Fibroblast of lung (primary cell): ENCODE data around the gene TLCD1. TPM values are rescaled to one million over a fixed set of nuclear protein-coding genes. Genes with fewer than 3 reads are reported as not detected.

ENCODE experiments used
- DNase-seq, 2 donors: peaks; one replicate each; pipeline versions ENCODE4 v3.0.0 to v3.0.0-alpha.2; 2010; ENCODE audit warnings: low read depth in 2 of 2
- H2AFZ ChIP-seq: 2 replicates; pipeline ENCODE4 v1.5.1; 2012; ENCODE audit warnings: low read length, control low read depth, inconsistent platforms
- H3K27ac ChIP-seq: 2 replicates; pipeline ENCODE4 v1.5.1; 2011; ENCODE audit warnings: low read length, control low read depth; ENCODE audit not compliant: insufficient read depth
- H3K27me3 ChIP-seq: 2 replicates; pipeline ENCODE4 v1.5.1; 2011; ENCODE audit warnings: mild to moderate bottlenecking, low read length; ENCODE audit not compliant: control insufficient read depth, insufficient read depth
- H3K36me3 ChIP-seq: 2 replicates; pipeline ENCODE4 v1.5.1; 2011; ENCODE audit warnings: low read length; ENCODE audit not compliant: control insufficient read depth, insufficient read depth
- H3K4me1 ChIP-seq: 2 replicates; pipeline ENCODE4 v1.5.1; 2011; ENCODE audit warnings: low read length; ENCODE audit not compliant: control insufficient read depth, insufficient read depth; ENCODE audit errors: extremely low read depth
- H3K4me2 ChIP-seq: 2 replicates; pipeline ENCODE4 v1.5.1; 2011; ENCODE audit warnings: low read length, control low read depth; ENCODE audit not compliant: insufficient read depth; ENCODE audit errors: extremely low read depth
- H3K4me3 ChIP-seq, 4 experiments: fragments of 200-600 bp in 1 of 4; sonication (generic) in 1 of 4; replicated peaks in 1 of 4; 2 replicates each; pipeline ENCODE4 v1.5.1; 2011 to 2016; ENCODE audit warnings: low read length in 4 of 4, low read depth in 3 of 4, mild to moderate bottlenecking in 3 of 4, control low read depth in 2 of 4, inconsistent platforms in 1 of 4, mixed read lengths in 1 of 4; ENCODE audit not compliant: insufficient read depth in 1 of 4; ENCODE audit errors: control extremely low read depth in 1 of 4
- H3K79me2 ChIP-seq: 2 replicates; pipeline ENCODE4 v1.5.1; 2012; ENCODE audit warnings: mild to moderate bottlenecking, low read length, inconsistent platforms; ENCODE audit not compliant: control insufficient read depth, insufficient read depth
- H3K9ac ChIP-seq: 2 replicates; pipeline ENCODE4 v1.5.1; 2011; ENCODE audit warnings: mild to moderate bottlenecking, low read length, control low read depth; ENCODE audit not compliant: insufficient read depth
- H3K9me3 ChIP-seq: 2 replicates; pipeline ENCODE4 v1.5.1; 2012; ENCODE audit warnings: low read depth, low read length; ENCODE audit not compliant: control insufficient read depth, insufficient read depth
- H4K20me1 ChIP-seq: 2 replicates; pipeline ENCODE4 v1.5.1; 2011; ENCODE audit warnings: low read length; ENCODE audit not compliant: control insufficient read depth, insufficient read depth; ENCODE audit errors: extremely low read depth
- CTCF ChIP-seq, 2 donors: IDR thresholded peaks in 1 of 2; conservative IDR thresholded peaks in 1 of 2; 1 replicate in 1 of 2; 2 replicates in 1 of 2; pipeline ENCODE4 v1.5.1; 2011 to 2012; ENCODE audit warnings: low read length in 2 of 2, control low read depth in 1 of 2, inconsistent platforms in 1 of 2, low read depth in 1 of 2, mild to moderate bottlenecking in 1 of 2
- EZH2 ChIP-seq: IDR thresholded peaks from 2 replicates; pipeline ENCODE4 v1.5.1; 2012; ENCODE audit warnings: low read length, control low read depth, mild to moderate bottlenecking; ENCODE audit errors: missing control alignments
- polyA plus RNA-seq, 2 donors: library from polyadenylated mRNA; depleted of rRNA in 1 of 2; stranded (reverse) in 1 of 2; unstranded in 1 of 2; fragments of >200 nt; gene quantifications; 2 replicates each; pipeline ENCODE4 v1.2.1, GENCODE V29; 2011 to 2012; ENCODE audit warnings: missing spikeins in 1 of 2
- total RNA-seq: library from RNA; depleted of rRNA; stranded (reverse); fragments of >200 nt; gene quantifications from 2 replicates; pipeline ENCODE4 v1.2.1, GENCODE V29; 2014

The TLCD1 gene
- total and polyA plus RNA-seq, 2 donors (not counting 1 experiment from before 2014, with no cell fraction given) = 6.6 to 10.8 TPM

GRCh38 chr17:28738680-28739384 lies 12.8 kb upstream of the TLCD1 start:
- no peak overlapping the region for H3K27ac ChIP-seq
- no peaks in the 10 kb centered on the region for H4K20me1 ChIP-seq
- H3K36me3 ChIP-seq = no peaks in the 10 kb centered on the region
- DNase-seq = no peak
- H2AFZ ChIP-seq = no peak overlapping the region
- no peak for TF ChIP-seq EZH2
- no peak for TF ChIP-seq CTCF (conservative IDR thresholded peaks at IDR 0.05 in 1 of 2, IDR thresholded peaks at IDR 0.05 in 1 of 2; ENCODE audit: low read depth in 1 of 2, low read length in 2 of 2)
- no peaks in the 10 kb centered on the region for H3K79me2 ChIP-seq
- H3K9ac ChIP-seq = no peak overlapping the region
- no peaks in the 10 kb centered on the region for H3K4me1 ChIP-seq
- H3K27me3 ChIP-seq = no peaks in the 10 kb centered on the region
- H3K4me3 ChIP-seq = no peak overlapping the region
- no peaks in the 10 kb centered on the region for H3K9me3 ChIP-seq
- no peak overlapping the region for H3K4me2 ChIP-seq

GRCh38 chr17:28737770-28738679 lies 12.0 kb upstream of the TLCD1 start:
- no peak for DNase-seq
- no peaks in the 10 kb centered on the region for H4K20me1 ChIP-seq
- no peaks in the 10 kb centered on the region for H3K9me3 ChIP-seq

More at GRCh38 chr17:28737770-28738679, 12.0 kb upstream of the TLCD1 start:
- no peak for TF ChIP-seq EZH2
- no peak for TF ChIP-seq CTCF (conservative IDR thresholded peaks at IDR 0.05 in 1 of 2, IDR thresholded peaks at IDR 0.05 in 1 of 2; ENCODE audit: low read depth in 1 of 2, low read length in 2 of 2)
- Histone ChIP-seq H2AFZ (no peak overlapping the region), H3K36me3 (no peaks in the 10 kb centered on the region), H3K27me3 (no peaks in the 10 kb centered on the region), H3K4me2 (no peak overlapping the region), H3K27ac (no peak overlapping the region), H3K4me1 (no peaks in the 10 kb centered on the region), H3K9ac (no peak overlapping the region), H3K4me3 (no peak overlapping the region), H3K79me2 (no peaks in the 10 kb centered on the region)
